HepG2 (cell line): ENCODE data around the gene CHKA. TPM values are rescaled to one million over a fixed set of nuclear protein-coding genes. Genes with fewer than 3 reads are reported as not detected.
A peak's percentile ranks its signal among the peaks of the same experiment; 100 is the strongest.

ENCODE experiments used
- ARID5B ChIP-seq: IDR thresholded peaks from 2 replicates; pipeline ENCODE4 v1.4.0; 2020; ENCODE audit warnings: mild to moderate bottlenecking, missing genetic modification reagents
- FOXA3 ChIP-seq: IDR thresholded peaks from 2 replicates; pipeline ENCODE4 v1.6.1; 2016; ENCODE audit warnings: missing genetic modification reagents, missing compliant biosample characterization
- FOXJ3 ChIP-seq: sonication (generic); formaldehyde crosslinking; IDR thresholded peaks from 2 replicates; pipeline ENCODE4 v1.4.0; 2020; ENCODE audit warnings: missing genetic modification reagents, mild to moderate bottlenecking, borderline replicate concordance
- GTF2F1 ChIP-seq: fragments of 150-350 bp; IDR thresholded peaks from 2 replicates; pipeline ENCODE4 v1.6.1; 2014; ENCODE audit warnings: low read length
- KAT7 ChIP-seq: IDR thresholded peaks from 2 replicates; pipeline ENCODE4 v1.6.1; 2018; ENCODE audit warnings: borderline replicate concordance, missing compliant biosample characterization
- PITX1 ChIP-seq: sonication (generic); formaldehyde crosslinking; IDR thresholded peaks from 2 replicates; pipeline ENCODE4 v1.5.1; 2020; ENCODE audit warnings: mild to moderate bottlenecking, missing genetic modification reagents
- RAD21 ChIP-seq: fragments of 450-650 bp; formaldehyde crosslinking; IDR thresholded peaks from 2 replicates; pipeline ENCODE4 v1.5.0; 2020; ENCODE audit warnings: mild to moderate bottlenecking
- SALL2 ChIP-seq: sonication (generic); formaldehyde crosslinking; IDR thresholded peaks from 2 replicates; pipeline ENCODE4 v1.8.1; 2023; ENCODE audit warnings: mild to moderate bottlenecking, missing genetic modification reagents, inconsistent platforms
- SNAPC2 ChIP-seq: sonication (generic); formaldehyde crosslinking; IDR thresholded peaks from 2 replicates; pipeline ENCODE4 v1.8.1; 2022; ENCODE audit warnings: mild to moderate bottlenecking, missing genetic modification reagents
- SRSF9 ChIP-seq: fragments of 200-400 bp; formaldehyde crosslinking; IDR thresholded peaks from 2 replicates; pipeline ENCODE4 v1.6.1; 2018; ENCODE audit warnings: borderline replicate concordance, mild to moderate bottlenecking, low read depth, low read length; ENCODE audit not compliant: insufficient read depth, poor library complexity, severe bottlenecking
- TBX3 ChIP-seq: fragments of 450-650 bp; IDR thresholded peaks from 2 replicates; pipeline ENCODE4 v1.6.1; 2017; ENCODE audit warnings: antibody characterized with exemption, mild to moderate bottlenecking, inconsistent platforms, borderline replicate concordance
- THYN1 ChIP-seq: sonication (generic); formaldehyde crosslinking; IDR thresholded peaks from 2 replicates; pipeline ENCODE4 v1.8.1; 2023; ENCODE audit warnings: low read depth, mild to moderate bottlenecking, moderate library complexity, missing genetic modification reagents, borderline replicate concordance
- ZBTB14 ChIP-seq: sonication (generic); formaldehyde crosslinking; IDR thresholded peaks from 2 replicates; pipeline ENCODE4 v1.4.0; 2020; ENCODE audit warnings: missing genetic modification reagents
- ZNF230 ChIP-seq: sonication (generic); formaldehyde crosslinking; IDR thresholded peaks from 2 replicates; pipeline ENCODE4 v1.4.0; 2020; ENCODE audit warnings: mild to moderate bottlenecking, missing genetic modification reagents
- ZNF282 ChIP-seq: fragments of 450-650 bp; IDR thresholded peaks from 2 replicates; pipeline ENCODE4 v1.6.1; 2018; ENCODE audit not compliant: partially characterized antibody
- ZNF296 ChIP-seq: sonication (generic); formaldehyde crosslinking; conservative IDR thresholded peaks from 2 replicates; pipeline ENCODE4 v1.5.0; 2020; ENCODE audit warnings: mild to moderate bottlenecking, missing genetic modification reagents
- ZNF549 ChIP-seq: sonication (generic); formaldehyde crosslinking; IDR thresholded peaks from 2 replicates; pipeline ENCODE4 v1.5.0; 2020; ENCODE audit warnings: missing genetic modification reagents
- ZNF563 ChIP-seq: sonication (generic); formaldehyde crosslinking; IDR thresholded peaks from 2 replicates; pipeline ENCODE4 v1.8.0; 2022; ENCODE audit warnings: mild to moderate bottlenecking, moderate library complexity, missing genetic modification reagents
- ZNF567 ChIP-seq: sonication (generic); formaldehyde crosslinking; IDR thresholded peaks from 2 replicates; pipeline ENCODE4 v1.8.1; 2023; ENCODE audit warnings: mild to moderate bottlenecking, missing genetic modification reagents, borderline replicate concordance
- ZNF747 ChIP-seq: sonication (generic); formaldehyde crosslinking; IDR thresholded peaks from 2 replicates; pipeline ENCODE4 v1.8.1; 2023; ENCODE audit warnings: missing genetic modification reagents, mild to moderate bottlenecking, borderline replicate concordance
- ZNF772 ChIP-seq: sonication (generic); formaldehyde crosslinking; IDR thresholded peaks from 2 replicates; pipeline ENCODE4 v1.5.0; 2020; ENCODE audit warnings: mild to moderate bottlenecking, missing genetic modification reagents
- ZUFSP ChIP-seq: sonication (generic); formaldehyde crosslinking; IDR thresholded peaks from 2 replicates; pipeline ENCODE4 v1.9.0; 2021; ENCODE audit warnings: missing genetic modification reagents, mild to moderate bottlenecking, borderline replicate concordance
- polyA plus RNA-seq, 8 experiments: library from polyadenylated mRNA; depleted of rRNA in 3 of 8; stranded (reverse) in 7 of 8; unstranded in 1 of 8; fragments of >200 nt; fragmentation: Illumina TruSeq in 4 of 8; extraction: Trizol in 4 of 8; gene quantifications; 2 replicates each; pipeline versions ENCODE4 v1.2.1 to v1.2.3, GENCODE V29; 2011 to 2016; ENCODE audit warnings: low read depth in 4 of 8, missing spikeins in 1 of 8, mixed read lengths in 1 of 8; ENCODE audit not compliant: insufficient read depth in 1 of 8
- total RNA-seq, 5 experiments: library from RNA; depleted of rRNA; stranded (reverse); fragments of >200 nt; fragmentation: Illumina TruSeq; extraction: Trizol; gene quantifications; 2 replicates each; pipeline ENCODE4 v1.2.3, GENCODE V29; 2016; ENCODE audit warnings: low read depth in 1 of 5

The CHKA gene
- total and polyA plus RNA-seq, 2 of the 13 experiments (the other 11 are each of a cell fraction or from before 2014, with no cell fraction given) = 71.6 to 92.7 TPM

GRCh38 chr11:68010090-68011041, 110.8 kb downstream of the CHKA start, which contains the start of gene ALDH3B1 (continued):
- TF ChIP-seq ZBTB14 = no peak; the same call in 1 of the 2 replicates
- TF ChIP-seq GTF2F1 = no peak
- TF ChIP-seq ZNF549 (CRISPR knock-in tag) = no peak
- no peak; the same call in 1 of the 2 replicates for TF ChIP-seq SALL2 (CRISPR knock-in tag)
- TF ChIP-seq KAT7 = no peak
- no peak for TF ChIP-seq ZNF567 (CRISPR knock-in tag)
- TF ChIP-seq SRSF9 = no peak
- TF ChIP-seq ZNF747 (CRISPR knock-in tag) = 0 out of 2 replicates have a peak, but pooled peaks have one; percentile 55
- TF ChIP-seq PITX1 (CRISPR knock-in tag) = peak; percentile 68; the same call in 1 of the 2 replicates
- no peak; the same call in 1 of the 2 replicates for TF ChIP-seq RAD21
- 0 out of 2 replicates have a peak, but pooled peaks have one; percentile 65 for TF ChIP-seq ZNF230 (CRISPR knock-in tag)
- TF ChIP-seq ZNF772 (CRISPR knock-in tag) = peak; percentile 81; the same call in 1 of the 2 replicates
- 0 out of 2 replicates have a peak, but pooled peaks have one; percentile 5 for TF ChIP-seq FOXJ3 (CRISPR knock-in tag)
- no peak for TF ChIP-seq TBX3
- TF ChIP-seq FOXA3 = no peak
- TF ChIP-seq ZNF282 = no peak
- no peak for TF ChIP-seq THYN1 (CRISPR knock-in tag)
- TF ChIP-seq ARID5B (CRISPR knock-in tag) = no peak; the same call in 1 of the 2 replicates
- peak; percentile 56; the same call in 1 of the 2 replicates for TF ChIP-seq ZNF296
- TF ChIP-seq SNAPC2 (CRISPR knock-in tag) = no peak
- no peak for TF ChIP-seq ZUFSP
- peak; percentile 85 for TF ChIP-seq ZNF563 (CRISPR knock-in tag)
